ENCODE results near the gene IL31.

The IL31 gene

DNA sequence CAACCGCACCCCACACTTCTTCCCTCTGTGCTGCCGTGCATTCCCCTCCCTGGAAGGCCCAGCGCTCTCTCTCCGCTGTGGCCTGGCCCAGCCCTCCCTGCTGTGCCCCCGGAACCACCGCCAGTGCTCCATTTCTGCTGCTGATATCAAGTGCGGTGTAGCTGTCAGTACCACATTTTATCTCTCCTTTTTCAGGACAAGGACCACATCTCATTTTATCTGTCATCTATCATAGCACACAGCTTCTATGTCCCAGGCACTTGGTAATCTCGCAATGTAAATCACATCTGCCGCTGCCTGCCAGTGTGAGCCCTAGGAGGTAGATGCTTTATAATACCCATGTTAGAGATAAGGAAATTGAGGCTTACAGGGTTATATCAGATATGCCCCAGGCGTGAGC is 18.3 kb downstream of the IL31 start:
- no peak for DNase-seq (ENCODE audit: low read depth)

DNA sequence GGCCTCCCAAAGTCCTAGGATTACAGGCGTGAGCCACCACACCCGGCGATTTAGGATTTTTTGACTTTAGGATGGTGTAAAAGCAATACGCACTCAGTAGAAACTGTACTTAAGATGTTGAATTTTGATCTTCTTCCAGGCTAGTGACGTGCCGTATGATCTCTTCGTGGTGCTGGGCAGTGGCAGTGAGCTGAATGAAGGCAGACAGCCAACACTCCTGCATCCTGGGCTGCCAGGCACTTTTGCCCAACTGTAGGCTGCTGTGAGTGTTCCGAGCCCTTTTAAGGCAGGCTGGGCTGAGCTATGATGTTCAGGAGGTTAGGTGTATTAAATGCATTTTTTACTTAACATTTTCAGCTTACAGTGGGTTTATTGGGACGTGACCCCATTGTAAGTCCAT is 21.3 kb downstream of the IL31 start:
- DNase-seq (ENCODE audit: low read depth): no peak

DNA sequence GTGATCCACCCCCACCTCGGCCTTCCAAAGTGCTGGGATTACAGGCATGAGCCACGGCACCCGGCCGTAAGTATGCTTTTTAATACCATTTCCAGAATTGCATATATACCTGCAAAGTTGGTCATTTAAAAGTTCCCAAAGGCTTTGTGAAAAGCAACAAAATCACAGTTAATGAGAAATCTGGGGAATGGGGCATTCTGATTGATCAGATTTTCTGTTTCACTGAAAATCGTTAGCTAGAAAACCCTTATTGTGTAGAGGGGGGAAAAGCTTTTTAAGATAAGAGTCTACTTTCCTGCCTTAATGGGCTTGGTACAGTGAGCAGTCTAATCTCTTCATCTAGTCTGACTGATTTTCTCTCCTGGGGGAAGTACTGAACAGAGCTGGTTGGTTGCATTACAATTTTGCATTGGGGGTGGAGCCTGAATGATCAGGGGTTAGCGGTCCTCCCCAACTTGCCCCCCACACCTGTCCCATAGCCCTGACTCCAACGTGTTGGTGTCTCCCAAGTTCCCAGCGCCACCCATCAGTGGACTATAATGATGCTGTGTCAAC is 23.8 kb downstream of the IL31 start:
- DNase-seq (ENCODE audit: low read depth): no peak

DNA sequence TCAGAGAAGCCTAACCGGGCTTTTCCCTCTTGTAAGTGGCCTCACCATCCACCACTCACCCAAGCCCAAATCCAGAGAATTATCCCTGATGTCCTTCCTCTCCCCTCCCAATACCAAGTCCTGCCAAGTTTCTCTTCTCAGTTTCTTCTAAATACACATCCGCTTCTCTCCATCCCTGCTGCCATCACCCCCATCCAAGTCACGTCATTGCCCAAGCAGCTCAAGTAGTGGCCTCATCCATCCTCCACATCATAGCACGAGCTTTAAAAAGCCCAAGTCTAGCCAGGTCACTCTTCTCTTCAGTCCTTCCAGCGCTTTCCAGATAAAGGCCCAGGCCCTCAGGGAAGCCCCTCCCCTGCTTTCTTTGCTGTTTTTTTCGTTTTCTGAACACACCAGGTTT is 25.4 kb downstream of the IL31 start:
- DNase-seq (ENCODE audit: low read depth): no peak

DNA sequence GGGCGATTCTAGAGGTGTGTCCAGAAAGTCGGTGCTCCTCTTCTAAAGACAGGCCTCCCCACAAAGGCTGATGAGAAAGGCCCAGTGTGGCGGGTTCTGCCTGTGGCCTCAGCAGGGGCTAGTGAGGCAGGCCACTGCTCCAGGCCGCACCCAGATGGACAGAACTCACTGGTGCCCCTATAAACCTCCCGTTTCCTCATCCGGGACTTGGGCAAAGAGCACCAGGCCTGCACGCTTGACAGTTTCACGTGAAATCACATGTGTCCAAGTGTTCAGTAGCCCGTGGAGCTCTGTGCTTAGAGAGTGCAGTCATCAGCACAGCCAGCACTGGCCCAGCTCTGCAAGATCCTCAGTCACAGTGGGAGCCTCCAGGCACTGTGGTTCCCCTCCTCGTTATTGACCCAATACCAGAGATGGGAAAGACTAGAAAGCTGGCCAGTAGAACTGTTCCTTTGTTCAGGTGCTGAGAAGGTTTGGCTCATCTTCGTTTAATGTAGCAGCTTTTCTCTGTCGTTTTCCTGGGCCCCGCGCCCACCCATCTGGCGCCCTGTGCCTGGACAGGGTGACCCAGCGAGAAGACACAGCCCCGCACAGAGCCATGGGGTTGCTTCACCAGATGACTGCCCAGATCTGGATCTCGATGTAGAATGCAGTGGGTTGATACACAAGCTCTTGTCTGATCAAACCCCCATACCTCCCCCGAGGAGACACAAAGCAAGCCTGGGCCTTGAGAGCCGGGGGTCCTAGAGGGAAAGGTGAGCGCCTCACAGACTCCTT is 26.3 kb downstream of the IL31 start:
- DNase-seq (ENCODE audit: low read depth): no peak

DNA sequence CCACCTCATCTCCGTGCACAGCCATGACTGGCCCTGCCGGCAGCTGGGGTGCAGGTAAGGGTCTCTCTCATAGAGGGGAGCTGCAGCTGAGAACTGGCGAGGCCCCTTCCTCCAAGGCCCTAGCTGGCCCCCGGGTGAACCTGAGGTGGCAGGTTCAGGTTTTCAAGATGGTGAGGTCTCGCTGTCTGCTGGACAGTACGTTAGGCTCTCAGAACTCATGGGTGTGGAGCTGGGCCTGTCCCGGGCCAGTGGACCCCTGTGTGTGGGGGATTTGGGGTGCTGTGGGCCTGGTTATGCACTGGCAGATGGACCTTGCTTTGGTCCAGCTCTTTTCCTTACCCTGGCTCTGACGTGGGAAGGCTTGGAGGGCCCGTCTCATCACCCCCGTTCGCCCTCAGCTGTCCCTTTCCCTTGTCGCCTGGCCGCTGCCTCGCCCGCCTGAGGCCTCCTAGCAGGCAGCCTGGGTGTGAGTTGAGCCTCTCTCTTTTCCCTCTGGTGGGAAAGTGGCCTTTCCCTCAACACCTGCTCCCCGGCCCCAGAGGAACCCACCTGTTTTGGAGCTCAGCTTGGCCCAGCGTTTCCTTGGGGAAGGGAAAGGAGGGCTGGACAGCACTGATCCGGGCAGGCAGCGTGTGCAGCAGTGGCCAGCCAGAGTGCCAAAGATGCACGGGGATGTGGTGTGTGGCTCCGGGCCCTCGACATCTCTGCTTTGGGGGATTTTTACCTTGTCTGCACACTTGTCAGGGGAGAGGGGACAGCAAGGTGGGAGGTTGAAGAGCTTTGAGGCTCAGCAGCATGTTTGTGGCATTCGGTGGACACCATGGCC is 28.3 kb downstream of the IL31 start:
- DNase-seq (ENCODE audit: low read depth): no peak

DNA sequence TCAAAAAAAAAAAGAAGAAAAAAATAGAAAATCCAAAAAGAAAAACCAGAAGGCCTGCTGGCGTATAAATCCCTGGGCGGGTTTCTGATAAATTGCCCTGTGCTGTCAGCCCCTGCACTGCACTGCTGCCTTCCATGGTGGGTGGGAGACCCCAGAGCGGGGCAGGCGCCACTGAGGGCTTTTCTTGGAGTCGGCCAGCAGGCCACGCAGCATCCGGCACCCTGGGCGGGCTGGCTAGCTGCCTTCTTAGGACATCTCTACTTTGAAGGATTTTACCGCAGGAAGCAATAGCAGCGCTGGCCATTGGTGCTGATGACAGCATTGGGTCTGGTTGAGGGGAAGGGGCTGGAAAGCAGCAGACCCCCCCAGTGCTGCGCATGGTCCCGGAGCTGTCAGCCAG is 29.1 kb downstream of the IL31 start:
- DNase-seq (ENCODE audit: low read depth): no peak

DNA sequence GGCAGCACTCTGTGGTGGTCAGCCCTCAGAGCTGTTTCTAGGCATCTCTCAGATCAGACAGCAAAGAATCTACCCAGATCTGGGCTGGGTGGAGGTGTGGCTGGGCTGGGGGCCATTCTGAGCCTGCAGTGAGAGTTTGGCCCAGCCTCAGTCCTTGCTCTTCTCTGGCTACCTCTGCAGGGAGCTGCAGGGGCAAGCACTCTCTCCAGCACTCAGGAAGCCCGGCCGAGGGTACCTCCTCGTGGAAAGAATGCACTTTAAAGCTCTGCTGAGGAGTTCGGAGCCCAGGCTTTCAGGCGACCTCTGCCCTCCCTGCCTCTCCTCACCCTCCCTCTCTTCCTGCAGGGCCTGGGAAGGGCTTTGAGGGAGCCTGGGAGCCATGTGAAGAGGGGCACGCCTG is 31.2 kb downstream of the IL31 start:
- DNase-seq (ENCODE audit: low read depth): no peak

DNA sequence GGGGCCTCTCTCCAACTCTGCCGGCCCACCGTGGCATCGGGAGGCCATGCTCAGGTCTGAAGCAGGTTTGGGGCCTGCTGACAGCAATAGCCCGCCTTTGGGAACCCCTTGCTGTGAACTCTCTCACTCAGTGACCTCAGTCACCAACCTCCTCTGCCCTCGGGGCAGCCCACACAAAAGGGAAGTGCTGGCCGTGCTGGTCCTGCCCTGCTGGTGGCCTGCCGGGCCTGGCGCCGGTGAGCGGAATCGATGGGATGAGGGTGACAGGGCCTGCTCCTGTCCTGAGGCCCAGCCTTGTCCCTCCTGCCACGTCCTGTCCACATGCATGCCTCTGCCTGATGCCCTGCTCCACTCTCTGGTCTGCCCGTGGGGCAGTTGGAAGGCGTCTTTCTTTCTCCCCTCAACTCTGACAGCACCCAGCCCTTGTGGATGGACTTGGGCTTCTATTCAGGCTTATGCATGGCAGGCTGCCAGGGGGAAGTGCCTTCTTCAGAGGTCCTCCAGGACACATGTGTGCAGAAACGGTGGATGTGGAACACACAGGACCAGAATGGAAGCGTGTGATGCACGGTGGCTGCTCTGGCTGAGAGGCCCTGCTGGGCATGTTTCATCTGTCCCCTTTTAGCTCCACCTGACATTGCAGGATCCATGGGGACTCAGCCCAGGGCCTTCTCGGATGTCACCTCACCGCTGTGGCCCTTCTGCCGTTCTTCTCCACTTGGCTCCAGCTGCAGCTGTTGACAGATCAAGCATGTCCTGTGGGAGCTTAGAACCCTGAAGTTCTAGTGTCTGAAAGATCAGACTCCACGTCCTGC is 31.9 kb downstream of the IL31 start:
- DNase-seq (ENCODE audit: low read depth): no peak

DNA sequence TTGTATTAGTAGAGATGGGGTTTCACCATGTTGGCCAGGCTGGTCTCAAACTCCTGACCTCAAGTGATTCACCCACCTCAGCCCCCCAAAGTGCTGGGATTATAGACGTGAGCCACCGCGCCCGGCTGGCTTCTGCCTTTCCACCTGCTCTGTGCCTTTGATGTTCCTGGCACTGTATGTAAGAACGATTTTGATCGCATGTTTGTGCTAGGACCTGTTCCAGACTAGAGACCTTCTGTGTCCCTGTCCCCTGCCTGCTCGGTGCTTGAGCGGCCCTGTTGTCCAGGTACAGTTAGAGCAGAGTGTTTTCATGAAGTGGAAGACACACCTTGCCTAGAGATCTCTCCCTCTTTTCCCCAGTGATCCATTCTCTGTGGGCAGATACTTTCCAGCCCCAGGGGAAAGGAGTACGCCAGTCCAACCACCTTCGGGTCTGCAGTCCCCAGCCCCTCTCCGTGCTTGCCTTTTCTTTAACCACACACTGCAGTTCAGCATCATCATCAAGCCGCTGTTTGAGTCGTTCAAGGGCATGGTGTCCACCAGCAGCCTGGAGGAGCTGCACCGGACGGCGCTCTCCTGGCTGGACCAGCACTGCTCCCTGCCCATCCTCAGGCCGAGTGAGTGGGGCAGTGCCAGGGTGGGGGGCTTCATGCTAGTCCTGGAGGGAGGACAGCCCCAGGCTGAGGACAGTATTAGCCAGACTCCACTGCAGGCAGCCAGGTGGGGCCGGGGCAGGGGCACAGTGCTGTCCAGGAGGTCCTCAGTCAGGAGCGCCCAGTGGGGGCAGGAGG is 33.4 kb downstream of the IL31 start:
- no peak for DNase-seq (ENCODE audit: low read depth)

DNA sequence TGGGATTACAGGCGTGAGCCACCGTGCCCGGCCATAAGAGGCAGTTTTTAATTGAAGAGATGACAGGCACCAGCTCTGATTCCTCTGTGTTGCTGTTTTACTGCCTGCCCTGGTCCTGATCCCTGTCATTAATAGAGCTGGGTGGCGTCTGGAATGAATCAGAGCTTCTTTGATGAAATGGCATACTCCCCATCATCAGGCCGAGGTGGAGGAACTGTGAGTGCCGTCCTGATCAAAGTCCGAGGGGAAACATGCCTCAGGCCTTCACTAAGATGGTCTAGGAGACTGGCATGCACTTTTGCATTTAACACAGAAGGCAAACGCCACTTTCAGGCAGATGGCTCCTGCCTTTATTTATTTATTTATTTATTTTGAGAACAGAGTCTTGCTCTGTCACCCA is 34.1 kb downstream of the IL31 start:
- DNase-seq (ENCODE audit: low read depth): no peak

DNA sequence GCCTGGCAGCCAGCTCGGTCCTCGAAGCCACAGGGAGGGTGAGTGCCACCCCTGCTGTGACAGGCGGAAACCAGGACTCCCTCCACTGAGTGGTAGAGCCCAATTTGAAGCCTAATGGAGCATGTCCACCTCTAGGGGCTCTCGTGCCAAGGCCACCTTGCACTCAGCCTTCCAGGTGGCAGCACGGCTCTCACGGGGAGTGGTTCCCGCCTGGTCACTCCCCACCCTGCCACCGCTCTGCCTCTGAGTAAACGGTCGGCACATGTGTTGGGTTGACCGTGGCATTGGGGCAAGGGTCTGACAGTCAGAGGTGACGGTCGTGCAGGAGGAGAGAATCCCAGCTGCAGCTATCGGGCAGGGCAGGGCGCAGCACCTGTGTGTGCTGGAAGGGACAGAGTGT is 34.8 kb downstream of the IL31 start:
- DNase-seq (ENCODE audit: low read depth): no peak

DNA sequence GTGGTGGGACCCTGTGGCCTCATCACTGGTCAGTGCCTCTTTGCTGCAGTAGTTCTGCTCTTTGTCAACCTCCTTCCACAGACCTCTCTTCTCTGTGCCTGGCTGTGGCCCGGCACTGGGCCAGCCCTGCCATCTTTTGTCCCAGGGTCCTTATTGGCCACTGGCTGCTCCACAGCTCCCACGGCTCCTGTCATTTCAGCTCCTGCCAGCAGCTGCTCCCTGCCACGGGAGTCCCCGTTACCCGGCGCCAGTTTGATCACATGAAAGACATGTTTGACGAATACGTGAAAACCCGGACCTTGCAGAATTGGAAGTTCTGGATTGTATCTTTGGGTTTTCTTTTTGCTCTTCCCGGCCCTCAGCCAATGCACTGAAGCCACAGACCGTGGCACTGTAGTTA is 35.4 kb downstream of the IL31 start:
- no peak for DNase-seq (ENCODE audit: low read depth)

DNA sequence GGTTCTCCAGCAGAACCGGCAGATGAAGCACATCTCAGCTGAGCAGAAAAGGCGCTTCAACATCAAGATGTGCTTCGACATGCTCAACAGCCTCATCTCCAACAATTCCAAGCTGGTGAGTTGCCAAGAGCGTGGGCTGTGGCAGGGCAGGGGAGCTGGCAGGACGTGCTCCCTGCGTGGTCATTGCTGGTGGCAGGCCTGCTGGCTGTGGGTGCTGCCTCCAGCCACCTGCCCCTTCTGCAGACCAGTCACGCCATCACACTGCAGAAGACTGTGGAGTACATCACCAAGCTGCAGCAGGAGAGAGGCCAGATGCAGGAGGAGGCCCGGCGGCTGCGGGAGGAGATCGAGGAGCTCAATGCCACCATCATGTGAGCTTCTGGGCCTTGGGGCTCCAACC is 35.8 kb downstream of the IL31 start:
- no peak for DNase-seq (ENCODE audit: low read depth)

DNA sequence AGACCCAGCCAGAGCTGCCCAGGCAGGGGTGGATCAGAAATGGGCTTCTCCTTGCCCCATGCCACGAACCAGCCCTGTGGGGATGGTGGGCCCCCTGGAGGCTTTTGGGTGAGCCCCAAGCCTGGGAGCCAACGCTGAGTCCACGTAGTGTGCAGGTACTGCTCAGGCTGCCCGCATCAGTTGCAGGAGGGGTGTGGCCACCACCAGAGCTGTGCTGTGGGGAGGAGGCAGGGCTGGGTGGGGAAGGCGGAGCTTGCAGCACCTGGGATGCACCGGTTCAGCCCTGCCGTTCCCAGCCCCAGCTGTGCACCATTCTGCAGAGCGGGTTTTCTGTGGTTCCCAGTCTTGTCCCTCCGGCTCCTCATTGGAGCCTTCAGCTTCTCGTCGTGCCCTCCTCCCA is 36.3 kb downstream of the IL31 start:
- DNase-seq (ENCODE audit: low read depth): no peak

DNA sequence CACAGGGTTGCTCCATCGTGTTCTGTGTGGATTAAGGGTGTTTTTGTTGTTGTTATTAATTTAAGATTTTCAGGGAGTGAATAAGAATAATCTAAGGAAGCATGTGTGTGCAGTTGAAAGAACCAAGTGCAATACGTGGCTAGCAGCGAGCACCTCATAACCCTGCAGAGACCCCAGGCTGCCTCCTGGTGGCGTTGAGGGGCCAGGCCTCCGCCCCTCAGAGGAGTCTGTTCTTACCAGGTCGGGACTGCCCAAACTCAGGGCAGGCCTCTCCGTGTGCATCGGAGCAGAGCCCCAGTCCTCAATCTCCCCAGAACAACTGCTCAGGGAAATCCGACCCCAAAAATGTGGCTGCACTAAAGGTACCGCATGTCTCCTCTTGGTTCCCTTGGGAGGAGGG is 36.8 kb downstream of the IL31 start:
- DNase-seq (ENCODE audit: low read depth): no peak

DNA sequence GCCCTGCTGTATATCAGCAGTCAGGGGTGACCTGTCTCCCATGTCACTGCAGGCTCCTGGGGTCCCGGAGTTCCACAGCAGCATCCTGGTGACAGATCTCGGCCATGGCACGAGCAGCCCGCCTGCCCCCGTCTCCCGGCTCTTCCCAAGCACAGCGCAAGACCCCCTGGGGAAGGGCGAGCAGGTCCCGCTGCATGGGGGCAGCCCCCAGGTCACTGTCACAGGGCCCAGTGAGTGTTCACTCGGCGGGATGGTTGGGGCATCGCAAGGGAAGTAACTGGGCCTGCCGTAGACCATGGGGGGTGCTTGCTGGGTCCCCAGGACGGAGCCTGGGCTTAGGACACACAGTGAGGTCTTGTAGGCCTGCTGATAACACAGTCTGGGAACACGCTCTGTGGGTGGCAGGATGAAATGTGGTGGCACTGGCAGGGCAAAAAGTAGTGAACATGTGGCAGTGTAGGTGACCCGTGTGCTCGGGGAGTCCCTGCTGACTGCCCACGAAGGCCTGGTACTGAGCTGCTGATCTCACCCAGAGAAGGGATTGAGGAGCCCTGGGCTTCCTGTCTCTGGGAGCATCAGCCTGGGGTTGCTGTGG is 38.5 kb downstream of the IL31 start:
- DNase-seq (ENCODE audit: low read depth): no peak

DNA sequence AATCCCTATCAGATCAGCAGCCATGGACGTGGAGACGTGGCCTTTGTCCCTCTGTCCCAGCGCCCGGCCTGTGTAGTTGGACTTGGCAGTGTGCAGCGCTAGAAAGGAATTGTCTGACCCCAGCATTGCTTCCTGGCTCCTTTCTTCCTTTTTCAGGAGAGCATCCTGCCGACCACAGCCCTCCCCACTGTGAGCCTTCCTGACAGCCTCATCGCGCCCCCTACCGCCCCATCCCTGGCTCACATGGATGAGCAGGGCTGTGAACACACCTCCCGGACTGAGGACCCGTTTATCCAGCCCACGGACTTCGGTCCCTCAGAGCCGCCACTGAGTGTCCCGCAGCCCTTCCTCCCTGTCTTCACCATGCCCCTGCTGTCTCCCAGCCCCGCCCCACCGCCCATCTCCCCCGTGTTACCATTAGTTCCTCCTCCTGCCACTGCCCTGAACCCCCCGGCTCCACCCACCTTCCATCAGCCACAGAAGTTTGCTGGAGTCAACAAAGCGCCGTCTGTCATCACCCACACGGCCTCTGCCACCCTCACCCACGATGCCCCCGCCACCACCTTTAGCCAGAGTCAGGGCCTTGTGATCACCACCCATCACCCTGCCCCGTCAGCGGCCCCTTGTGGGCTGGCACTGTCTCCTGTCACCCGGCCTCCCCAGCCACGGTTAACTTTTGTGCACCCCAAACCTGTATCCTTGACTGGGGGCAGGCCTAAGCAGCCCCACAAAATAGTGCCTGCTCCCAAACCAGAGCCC is 40.6 kb downstream of the IL31 start:
- DNase-seq (ENCODE audit: low read depth): no peak

DNA sequence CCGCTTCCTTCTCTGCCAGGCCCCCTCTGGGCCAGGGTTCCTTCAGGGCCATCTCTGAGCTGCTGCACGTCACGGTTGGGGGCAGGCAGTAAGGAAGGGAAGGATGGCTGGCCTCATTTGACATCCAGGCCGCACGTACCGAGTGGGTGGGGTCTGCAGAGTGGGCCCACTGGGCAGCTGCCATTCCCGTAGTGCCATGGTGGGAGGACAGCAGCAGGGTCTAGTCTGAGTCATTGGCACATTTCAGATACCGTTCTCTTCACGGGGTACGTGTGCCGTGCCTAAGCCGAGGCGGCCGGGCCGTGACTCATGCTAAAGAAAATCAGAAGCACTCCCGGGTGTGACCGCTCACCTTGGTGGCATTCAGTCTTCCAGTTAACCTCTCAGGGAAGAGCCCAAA is 43.9 kb downstream of the IL31 start:
- no peak for DNase-seq (ENCODE audit: low read depth)

DNA sequence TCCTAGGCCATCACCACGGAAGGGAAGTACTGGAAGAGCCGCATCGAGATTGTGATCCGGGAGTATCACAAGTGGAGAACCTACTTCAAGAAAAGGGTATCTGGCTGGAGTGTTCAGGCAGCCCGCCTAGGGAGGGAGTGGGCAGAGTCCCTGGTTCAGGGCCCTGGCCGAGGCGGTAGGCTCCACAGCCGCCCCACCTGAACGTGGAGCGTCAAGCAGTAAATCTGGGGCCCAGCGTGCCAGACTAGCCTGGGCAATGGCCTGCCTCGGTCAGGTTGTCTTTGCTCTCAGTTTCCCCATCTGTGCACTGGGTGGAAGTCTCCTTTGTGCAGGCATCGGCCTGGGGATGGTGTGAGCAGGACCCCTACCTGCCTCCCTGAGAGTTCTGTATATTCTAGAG is 44.9 kb downstream of the IL31 start:
- no peak for DNase-seq (ENCODE audit: low read depth)

DNA sequence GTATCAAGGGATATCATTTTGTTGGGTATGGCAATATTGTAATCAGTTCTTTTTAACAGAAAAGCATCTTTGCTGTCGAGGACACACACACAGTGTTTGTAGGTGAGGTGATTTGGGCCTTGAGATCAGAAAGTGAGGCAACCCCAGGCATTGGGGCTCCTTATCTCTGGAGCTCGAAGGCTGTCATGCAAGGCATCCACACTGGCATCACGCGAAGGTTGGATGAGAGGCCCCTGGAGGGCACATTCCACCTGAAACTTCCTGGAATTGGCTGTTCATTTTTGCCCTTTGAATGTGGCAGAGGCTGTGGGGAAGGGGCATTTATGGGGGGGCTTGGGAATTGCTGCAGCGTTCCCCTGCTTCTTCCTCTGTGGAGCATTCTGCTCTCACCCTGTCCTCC is 45.5 kb downstream of the IL31 start:
- DNase-seq (ENCODE audit: low read depth): no peak

All from activated gamma-delta T cell treated with anti-CD3 and anti-CD28 coated beads, Interleukin-2, amount 50 U/mL, for 16 hours (primary cell).